EH (cell line): ENCODE measurements around the gene LPP.

Experiments
- DNase-seq: peaks from one replicate; pipeline ENCODE4 v3.0.0-alpha.2; 2015; ENCODE audit warnings: low read depth

LPP gene

GRCh38 chr3:188331166-188331565, 177.2 kb downstream of the LPP start:
- no peak for DNase-seq

GRCh38 chr3:188332085-188332484, 178.1 kb downstream of the LPP start:
- no peak for DNase-seq

- DNase-seq: peak; percentile 21
Measured at GRCh38 chr3:188335656-188336055, 181.7 kb downstream of the LPP start.

- no peak for DNase-seq
Measured at GRCh38 chr3:188336178-188336577, 182.2 kb downstream of the LPP start.

GRCh38 chr3:188337232-188337631, 183.3 kb downstream of the LPP start:
- DNase-seq: no peak

- peak; percentile 70 for DNase-seq
Measured at GRCh38 chr3:188338086-188338485, 184.1 kb downstream of the LPP start.

GRCh38 chr3:188339410-188340295, 185.7 kb downstream of the LPP start:
- no peak for DNase-seq

GRCh38 chr3:188341501-188341900, 187.5 kb downstream of the LPP start:
- DNase-seq: no peak

- DNase-seq: no peak
Measured at GRCh38 chr3:188342991-188343732, 189.2 kb downstream of the LPP start.

GRCh38 chr3:188343894-188344293, 189.9 kb downstream of the LPP start:
- peak; percentile 36 for DNase-seq

GRCh38 chr3:188345223-188345622, 191.3 kb downstream of the LPP start:
- peak; percentile 55 for DNase-seq

- DNase-seq: peak; percentile 95
Measured at GRCh38 chr3:188348435-188349244, 194.7 kb downstream of the LPP start.

- no peak for DNase-seq
Measured at GRCh38 chr3:188349351-188349901, 195.5 kb downstream of the LPP start.

- DNase-seq: no peak
Measured at GRCh38 chr3:188349933-188350332, 196.0 kb downstream of the LPP start.

GRCh38 chr3:188350961-188351360, 197.0 kb downstream of the LPP start:
- no peak for DNase-seq

GRCh38 chr3:188351648-188352047, 197.7 kb downstream of the LPP start:
- no peak for DNase-seq

GRCh38 chr3:188352196-188352927, 198.4 kb downstream of the LPP start:
- no peak for DNase-seq

- no peak for DNase-seq
Measured at GRCh38 chr3:188353426-188353825, 199.5 kb downstream of the LPP start.

- DNase-seq: no peak
Measured at GRCh38 chr3:188358787-188359493, 205.0 kb downstream of the LPP start.

GRCh38 chr3:188360364-188360881, 206.5 kb downstream of the LPP start:
- DNase-seq: peak; percentile 44
